GM19099 (cell line): ENCODE data around the gene PELI1.

Experiments
- POLR2A ChIP-seq: IDR thresholded peaks from 3 replicates; pipeline ENCODE4 v1.6.1; 2011; ENCODE audit warnings: low read depth; ENCODE audit not compliant: insufficient read length; ENCODE audit errors: extremely low read depth

The PELI1 gene

GRCh38 chr2:64144057-64145013, at the start of gene PELI1:
PELI1 (minus strand) TSS chr2:64144420; CDS start chr2:64108310, 36,110 bp downstream.
- TF ChIP-seq POLR2A = peak; percentile 97

GRCh38 chr2:64193491-64193890, 49.3 kb upstream of the PELI1 start:
- no peak for TF ChIP-seq POLR2A

GRCh38 chr2:64192664-64193105, 48.5 kb upstream of the PELI1 start:
- no peak for TF ChIP-seq POLR2A

- TF ChIP-seq POLR2A = no peak
Observed at GRCh38 chr2:64192125-64192479, 47.9 kb upstream of the PELI1 start.

- no peak for TF ChIP-seq POLR2A
Observed at GRCh38 chr2:64189586-64189985, 45.4 kb upstream of the PELI1 start.

- TF ChIP-seq POLR2A = no peak
Observed at GRCh38 chr2:64189167-64189566, 44.9 kb upstream of the PELI1 start.

GRCh38 chr2:64186699-64187605, 42.7 kb upstream of the PELI1 start:
- TF ChIP-seq POLR2A = no peak

- TF ChIP-seq POLR2A = no peak
Observed at GRCh38 chr2:64179582-64180321, 35.5 kb upstream of the PELI1 start.

- TF ChIP-seq POLR2A = no peak
Observed at GRCh38 chr2:64177315-64177714, 33.1 kb upstream of the PELI1 start.

- TF ChIP-seq POLR2A = no peak
Observed at GRCh38 chr2:64175419-64176197, 31.4 kb upstream of the PELI1 start.

- no peak for TF ChIP-seq POLR2A
Observed at GRCh38 chr2:64173156-64174135, 29.2 kb upstream of the PELI1 start.

GRCh38 chr2:64168756-64169155, 24.5 kb upstream of the PELI1 start:
- TF ChIP-seq POLR2A = no peak

- TF ChIP-seq POLR2A = no peak
Observed at GRCh38 chr2:64168201-64168600, 24.0 kb upstream of the PELI1 start.
